Memory B cell (primary cell): Measurements from ENCODE around the gene IGF1R.

Source experiments
- ATAC-seq: fragments of 150-1000 bp; cut with Tn5 transposase; 2 replicates; pipeline ENCODE4 v1.10.0; 2021; ENCODE audit warnings: low read depth, mild to moderate bottlenecking, moderate library complexity
- DNase-seq, 2 donors: peaks; one replicate each; pipeline ENCODE4 v3.0.0; 2022; ENCODE audit warnings: low spot score in 2 of 2
- H3K27ac Mint-ChIP-seq: one replicate; pipeline ENCODE4 v1.8.0; 2022; ENCODE audit warnings: mild to moderate bottlenecking, moderate library complexity, mixed read lengths
- H3K27me3 Mint-ChIP-seq: one replicate; pipeline ENCODE4 v1.8.0; 2022; ENCODE audit warnings: mixed read lengths
- H3K36me3 Mint-ChIP-seq: one replicate; pipeline ENCODE4 v1.8.0; 2022; ENCODE audit warnings: mild to moderate bottlenecking, mixed read lengths
- H3K4me1 Mint-ChIP-seq: one replicate; pipeline ENCODE4 v1.8.0; 2022; ENCODE audit warnings: mixed read lengths
- H3K4me3 Mint-ChIP-seq: one replicate; pipeline ENCODE4 v1.8.0; 2022; ENCODE audit warnings: mild to moderate bottlenecking, moderate library complexity, mixed read lengths
- H3K9me3 Mint-ChIP-seq: one replicate; pipeline ENCODE4 v1.8.0; 2022; ENCODE audit warnings: mixed read lengths

The IGF1R gene

GRCh38 chr15:98673133-98673532 lies 24.8 kb downstream of the IGF1R start:
- Mint-ChIP-seq H3K36me3 (peaks cover 2% of the 10 kb centered on the region), H3K9me3 (peaks cover 2% of the 10 kb centered on the region), H3K4me1 (peaks cover 18% of the 10 kb centered on the region), H3K4me3 (no peak overlapping the region), H3K27me3 (peaks cover 4% of the 10 kb centered on the region), H3K27ac (no peak overlapping the region)
- no peak for ATAC-seq
- no peak for DNase-seq

GRCh38 chr15:98674336-98674735 lies 26.0 kb downstream of the IGF1R start:
- Mint-ChIP-seq H3K27me3 (peaks cover 4% of the 10 kb centered on the region), H3K9me3 (peaks cover 2% of the 10 kb centered on the region), H3K27ac (no peak overlapping the region), H3K36me3 (peaks cover 2% of the 10 kb centered on the region), H3K4me3 (no peak overlapping the region), H3K4me1 (peaks cover 20% of the 10 kb centered on the region)
- DNase-seq: no peak
- ATAC-seq: no peak

GRCh38 chr15:98676586-98677270 lies 28.4 kb downstream of the IGF1R start:
- DNase-seq (no peak), ATAC-seq (no peak)
- peaks cover 2% of the 10 kb centered on the region for H3K36me3 Mint-ChIP-seq
- peaks cover 17% of the 10 kb centered on the region for H3K4me1 Mint-ChIP-seq
- H3K27ac Mint-ChIP-seq: no peak overlapping the region
- H3K4me3 Mint-ChIP-seq: no peak overlapping the region
- H3K9me3 Mint-ChIP-seq: peaks cover 2% of the 10 kb centered on the region
- no peaks in the 10 kb centered on the region for H3K27me3 Mint-ChIP-seq

- Mint-ChIP-seq H3K27ac (no peak overlapping the region), H3K9me3 (peaks cover 2% of the 10 kb centered on the region), H3K4me1 (peaks cover 22% of the 10 kb centered on the region), H3K4me3 (no peak overlapping the region), H3K27me3 (no peaks in the 10 kb centered on the region), H3K36me3 (peaks cover 4% of the 10 kb centered on the region)
- DNase-seq (no peak), ATAC-seq (no peak)
Measured at GRCh38 chr15:98677345-98678059, 29.2 kb downstream of the IGF1R start.

GRCh38 chr15:98678484-98678883 lies 30.1 kb downstream of the IGF1R start:
- Mint-ChIP-seq H3K4me1 (peaks cover 22% of the 10 kb centered on the region), H3K27ac (no peak overlapping the region), H3K4me3 (no peak overlapping the region), H3K27me3 (no peaks in the 10 kb centered on the region), H3K9me3 (peaks cover 2% of the 10 kb centered on the region), H3K36me3 (peaks cover 4% of the 10 kb centered on the region)
- ATAC-seq (no peak), DNase-seq (no peak)

- no peak for ATAC-seq
- Mint-ChIP-seq H3K27ac (no peak overlapping the region), H3K36me3 (peaks cover 4% of the 10 kb centered on the region), H3K4me1 (peaks cover 20% of the 10 kb centered on the region), H3K9me3 (peaks cover 2% of the 10 kb centered on the region), H3K4me3 (no peak overlapping the region), H3K27me3 (no peaks in the 10 kb centered on the region)
- no peak for DNase-seq
Measured at GRCh38 chr15:98681061-98681460, 32.7 kb downstream of the IGF1R start.

- DNase-seq (no peak), ATAC-seq (no peak)
- Mint-ChIP-seq H3K27ac (no peak overlapping the region), H3K36me3 (peaks cover 2% of the 10 kb centered on the region), H3K9me3 (no peaks in the 10 kb centered on the region), H3K4me3 (no peak overlapping the region), H3K27me3 (peaks cover 4% of the 10 kb centered on the region), H3K4me1 (peaks cover 21% of the 10 kb centered on the region)
Measured at GRCh38 chr15:98682992-98683701, 34.8 kb downstream of the IGF1R start.

- no peak overlapping the region for H3K4me3 Mint-ChIP-seq
- DNase-seq (no peak), ATAC-seq (no peak)
- peaks cover 23% of the 10 kb centered on the region for H3K4me1 Mint-ChIP-seq
- H3K27me3 Mint-ChIP-seq: peaks cover 6% of the 10 kb centered on the region
- H3K9me3 Mint-ChIP-seq: no peaks in the 10 kb centered on the region
- H3K27ac Mint-ChIP-seq: no peak overlapping the region
- H3K36me3 Mint-ChIP-seq: peaks cover 2% of the 10 kb centered on the region
Measured at GRCh38 chr15:98683831-98684230, 35.5 kb downstream of the IGF1R start.

- Mint-ChIP-seq H3K4me1 (peaks cover 21% of the 10 kb centered on the region), H3K9me3 (no peaks in the 10 kb centered on the region), H3K27me3 (peaks cover 6% of the 10 kb centered on the region), H3K4me3 (no peak overlapping the region), H3K27ac (no peak overlapping the region), H3K36me3 (peaks cover 2% of the 10 kb centered on the region)
- ATAC-seq (no peak), DNase-seq (no peak)
Measured at GRCh38 chr15:98684436-98684835, 36.1 kb downstream of the IGF1R start.

- Mint-ChIP-seq H3K4me1 (peaks cover 21% of the 10 kb centered on the region), H3K9me3 (no peaks in the 10 kb centered on the region), H3K27ac (no peak overlapping the region), H3K4me3 (no peak overlapping the region), H3K27me3 (peaks cover 6% of the 10 kb centered on the region), H3K36me3 (peaks cover 2% of the 10 kb centered on the region)
- ATAC-seq (no peak), DNase-seq (no peak)
Measured at GRCh38 chr15:98684995-98685525, 36.7 kb downstream of the IGF1R start.

- peak overlapping the region; percentile 18 for H3K27ac Mint-ChIP-seq
- H3K4me3 Mint-ChIP-seq: no peak overlapping the region
- H3K9me3 Mint-ChIP-seq: no peaks in the 10 kb centered on the region
- ATAC-seq (no peak), DNase-seq (no peak)
- H3K27me3 Mint-ChIP-seq: peaks cover 6% of the 10 kb centered on the region
- H3K36me3 Mint-ChIP-seq: peaks cover 2% of the 10 kb centered on the region
- peaks cover 16% of the 10 kb centered on the region for H3K4me1 Mint-ChIP-seq
Measured at GRCh38 chr15:98686983-98687382, 38.6 kb downstream of the IGF1R start.

- no peaks in the 10 kb centered on the region for H3K9me3 Mint-ChIP-seq
- no peak overlapping the region for H3K4me3 Mint-ChIP-seq
- ATAC-seq (no peak), DNase-seq (no peak)
- peaks cover 13% of the 10 kb centered on the region for H3K4me1 Mint-ChIP-seq
- no peaks in the 10 kb centered on the region for H3K36me3 Mint-ChIP-seq
- H3K27ac Mint-ChIP-seq: no peak overlapping the region
- H3K27me3 Mint-ChIP-seq: peaks cover 7% of the 10 kb centered on the region
Measured at GRCh38 chr15:98689431-98689861, 41.1 kb downstream of the IGF1R start.

GRCh38 chr15:98690272-98690950 lies 42.1 kb downstream of the IGF1R start:
- peaks cover 7% of the 10 kb centered on the region for H3K27me3 Mint-ChIP-seq
- DNase-seq (no peak), ATAC-seq (no peak)
- no peaks in the 10 kb centered on the region for H3K36me3 Mint-ChIP-seq
- H3K4me1 Mint-ChIP-seq: peaks cover 16% of the 10 kb centered on the region
- no peaks in the 10 kb centered on the region for H3K9me3 Mint-ChIP-seq
- H3K27ac Mint-ChIP-seq: no peak overlapping the region
- H3K4me3 Mint-ChIP-seq: no peak overlapping the region

GRCh38 chr15:98692213-98692612 lies 43.9 kb downstream of the IGF1R start:
- Mint-ChIP-seq H3K9me3 (no peaks in the 10 kb centered on the region), H3K36me3 (no peaks in the 10 kb centered on the region), H3K27me3 (peaks cover 8% of the 10 kb centered on the region), H3K4me3 (no peak overlapping the region), H3K27ac (no peak overlapping the region), H3K4me1 (peaks cover 17% of the 10 kb centered on the region)
- ATAC-seq: no peak
- no peak for DNase-seq
